ENCODE measurements around the gene NEBL.

- no peak for TF ChIP-seq CTCF (IDR thresholded peaks at IDR 0.05)
- TF ChIP-seq POLR2AphosphoS5 (IDR thresholded peaks at IDR 0.05): no peak
These were observed 99.8 kb downstream of the NEBL start for GRCh38 chr10:20797290-20797689.
